SK-N-MC (cell line): ENCODE data around the gene IMPG2.

Source experiments
- DNase-seq: peaks from one replicate; pipeline ENCODE4 v3.0.0-alpha.2; 2011; ENCODE audit warnings: low read depth, low spot score
- H3K27ac ChIP-seq: fragments of 200-600 bp; sonication (generic); 2 replicates; pipeline ENCODE4 v1.5.1; 2016; ENCODE audit warnings: mixed run types
- H3K36me3 ChIP-seq: fragments of 200-600 bp; sonication (generic); 2 replicates; pipeline ENCODE4 v1.6.1; 2017; ENCODE audit warnings: antibody characterized with exemption, low read length, mixed read lengths; ENCODE audit not compliant: insufficient read depth
- H3K4me3 ChIP-seq: fragments of 200-600 bp; sonication (generic); 2 replicates; pipeline ENCODE4 v1.5.1; 2016
- H3K9ac ChIP-seq: fragments of 200-600 bp; sonication (generic); 2 replicates; pipeline ENCODE4 v1.8.0; 2017; ENCODE audit warnings: mixed run types, mixed read lengths; ENCODE audit not compliant: insufficient read length
- H3K9me3 ChIP-seq: fragments of 200-600 bp; sonication (generic); 2 replicates; pipeline ENCODE4 v1.6.1; 2017; ENCODE audit warnings: low read depth, mild to moderate bottlenecking, antibody characterized with exemption, low read length, moderate library complexity, mixed read lengths
- EZH2 ChIP-seq: fragments of 200-600 bp; sonication (generic); IDR thresholded peaks from one replicate; pipeline ENCODE4 v1.6.1; 2017; ENCODE audit warnings: antibody characterized with exemption
- FOXP2 ChIP-seq: optimal IDR thresholded peaks from 2 replicates; pipeline ENCODE3; 2011; ENCODE audit warnings: mild to moderate bottlenecking, moderate library complexity; ENCODE audit not compliant: insufficient read depth; ENCODE audit errors: extremely low read length, control extremely low read depth
- POLR2AphosphoS5 ChIP-seq: IDR thresholded peaks from 2 replicates; pipeline ENCODE4 v1.6.1; 2012; ENCODE audit warnings: mild to moderate bottlenecking, low read depth, low read length, borderline replicate concordance

Gene IMPG2

GRCh38 chr3:101268971-101269671 lies 51.3 kb downstream of the IMPG2 start:
- TF ChIP-seq POLR2AphosphoS5, result no peak

GRCh38 chr3:101268141-101268540 lies 52.2 kb downstream of the IMPG2 start:
- TF ChIP-seq FOXP2, result no peak
- TF ChIP-seq EZH2, result no peak
- TF ChIP-seq POLR2AphosphoS5, result no peak
- H3K27ac ChIP-seq, result no peak overlapping the region

More at GRCh38 chr3:101268971-101269671, 51.3 kb downstream of the IMPG2 start:
- Histone ChIP-seq H3K36me3 (no peaks in the 10 kb centered on the region), H3K27ac (no peak overlapping the region), H3K9ac (no peak overlapping the region), H3K9me3 (0 out of 2 replicates have a peak, but pooled peaks cover 8% of the 10 kb centered on the region), H3K4me3 (no peak overlapping the region)
- no peak for DNase-seq

GRCh38 chr3:101266566-101266965 lies 53.8 kb downstream of the IMPG2 start:
- no peak for DNase-seq
- Histone ChIP-seq H3K9me3 (0 out of 2 replicates have a peak, but pooled peaks cover 10% of the 10 kb centered on the region), H3K4me3 (no peak overlapping the region), H3K36me3 (no peaks in the 10 kb centered on the region), H3K27ac (no peak overlapping the region), H3K9ac (no peak overlapping the region)
- TF ChIP-seq EZH2 (no peak), FOXP2 (no peak), POLR2AphosphoS5 (no peak)

More at GRCh38 chr3:101268141-101268540, 52.2 kb downstream of the IMPG2 start:
- Histone ChIP-seq H3K9me3 (0 out of 2 replicates have a peak, but pooled peaks cover 10% of the 10 kb centered on the region), H3K9ac (no peak overlapping the region), H3K36me3 (no peaks in the 10 kb centered on the region), H3K4me3 (no peak overlapping the region)
- DNase-seq, result no peak

- Histone ChIP-seq H3K27ac (no peak overlapping the region), H3K4me3 (no peak overlapping the region), H3K36me3 (no peaks in the 10 kb centered on the region), H3K9me3 (0 out of 2 replicates have a peak, but pooled peaks cover 10% of the 10 kb centered on the region), H3K9ac (no peak overlapping the region)
- DNase-seq, result no peak
- no peak for TF ChIP-seq EZH2
- TF ChIP-seq FOXP2, result no peak
- TF ChIP-seq POLR2AphosphoS5, result no peak
Measured at GRCh38 chr3:101266071-101266470, 54.3 kb downstream of the IMPG2 start.

- H3K36me3 ChIP-seq, result no peaks in the 10 kb centered on the region
- no peak for TF ChIP-seq FOXP2
- no peak for TF ChIP-seq POLR2AphosphoS5
- no peak for TF ChIP-seq EZH2
- DNase-seq, result no peak
Measured at GRCh38 chr3:101262393-101263240, 57.8 kb downstream of the IMPG2 start.

GRCh38 chr3:101261506-101261905 lies 58.9 kb downstream of the IMPG2 start:
- Histone ChIP-seq H3K27ac (no peak overlapping the region), H3K9ac (no peak overlapping the region), H3K4me3 (no peak overlapping the region), H3K36me3 (no peaks in the 10 kb centered on the region), H3K9me3 (0 out of 2 replicates have a peak, but pooled peaks cover 10% of the 10 kb centered on the region)
- no peak for DNase-seq
- no peak for TF ChIP-seq EZH2

More at GRCh38 chr3:101262393-101263240, 57.8 kb downstream of the IMPG2 start:
- H3K9ac ChIP-seq, result no peak overlapping the region
- 0 out of 2 replicates have a peak, but pooled peaks cover 10% of the 10 kb centered on the region for H3K9me3 ChIP-seq
- H3K4me3 ChIP-seq, result no peak overlapping the region
- no peak overlapping the region for H3K27ac ChIP-seq

- Histone ChIP-seq H3K36me3 (no peaks in the 10 kb centered on the region), H3K9me3 (0 out of 2 replicates have a peak, but pooled peaks cover 7% of the 10 kb centered on the region), H3K27ac (no peak overlapping the region), H3K9ac (no peak overlapping the region), H3K4me3 (no peak overlapping the region)
- no peak for DNase-seq
- no peak for TF ChIP-seq POLR2AphosphoS5
- TF ChIP-seq FOXP2, result no peak
- no peak for TF ChIP-seq EZH2
Measured at GRCh38 chr3:101259485-101260341, 60.7 kb downstream of the IMPG2 start.

GRCh38 chr3:101256511-101256910 lies 63.9 kb downstream of the IMPG2 start:
- TF ChIP-seq EZH2 (no peak), POLR2AphosphoS5 (no peak), FOXP2 (no peak)
- Histone ChIP-seq H3K9me3 (no peaks in the 10 kb centered on the region), H3K9ac (no peak overlapping the region), H3K27ac (no peak overlapping the region), H3K36me3 (no peaks in the 10 kb centered on the region), H3K4me3 (no peak overlapping the region)
- no peak for DNase-seq
